HL-60 (cell line): ENCODE data around the gene C7orf57.
"Not testable (repeated sequence)": the region's sequence is repeated elsewhere in the genome, so short reads cannot be mapped to it uniquely, and the experiment has no call there.

Experiments used
- DNase-seq, 2 experiments: peaks; one replicate each; pipeline ENCODE4 v3.0.0-alpha.2; 2010 to 2020; ENCODE audit warnings: low read depth in 1 of 2, low spot score in 1 of 2
- H3K27ac ChIP-seq: fragments of 250-450 bp; sonication (Bioruptor Pico); replicated peaks from 2 replicates; pipeline ENCODE4 v1.5.1; 2020; ENCODE audit warnings: mild to moderate bottlenecking, moderate library complexity
- H3K27me3 ChIP-seq: fragments of 250-450 bp; sonication (Bioruptor Pico); 2 replicates; pipeline ENCODE4 v1.5.1; 2021; ENCODE audit warnings: mild to moderate bottlenecking, moderate library complexity; ENCODE audit not compliant: insufficient read depth, poor library complexity, severe bottlenecking
- H3K4me3 ChIP-seq: replicated peaks from 2 replicates; pipeline ENCODE4 v1.5.1; 2011; ENCODE audit warnings: mild to moderate bottlenecking, control low read depth, low read length; ENCODE audit not compliant: insufficient read depth
- CTCF ChIP-seq: IDR thresholded peaks from one replicate; pipeline ENCODE4 v1.5.1; 2011; ENCODE audit warnings: low read length, control low read depth, inconsistent platforms; ENCODE audit not compliant: insufficient read depth
- GABPA ChIP-seq: IDR thresholded peaks from 2 replicates; pipeline ENCODE4 v1.6.1; 2012; ENCODE audit warnings: low read depth
- POLR2AphosphoS5 ChIP-seq: IDR thresholded peaks from 2 replicates; pipeline ENCODE4 v1.6.1; 2012; ENCODE audit warnings: low read depth
- REST ChIP-seq: IDR thresholded peaks from 2 replicates; pipeline ENCODE4 v1.6.1; 2012; ENCODE audit warnings: low read depth; ENCODE audit not compliant: insufficient replicate concordance
- SPI1 ChIP-seq: IDR thresholded peaks from 2 replicates; pipeline ENCODE4 v1.6.1; 2012; ENCODE audit warnings: low read depth, mild to moderate bottlenecking, borderline replicate concordance

C7orf57 gene

GRCh38 chr7:48077423-48077822, 42.1 kb downstream of the C7orf57 start:
- no peak for DNase-seq
- no peak overlapping the region for H3K27ac ChIP-seq
- TF ChIP-seq SPI1 (no peak), REST (no peak), CTCF (no peak), POLR2AphosphoS5 (no peak), GABPA (no peak)

GRCh38 chr7:48078470-48078869, 43.1 kb downstream of the C7orf57 start:
- TF ChIP-seq CTCF, result no peak
- no peak for TF ChIP-seq GABPA
- TF ChIP-seq POLR2AphosphoS5, result no peak
- no peak for TF ChIP-seq SPI1
- no peak for TF ChIP-seq REST
- Histone ChIP-seq H3K27me3 (peaks cover 2% of the 10 kb centered on the region), H3K4me3 (no peak overlapping the region), H3K27ac (no peak overlapping the region)
- DNase-seq, result no peak

More at GRCh38 chr7:48077423-48077822, 42.1 kb downstream of the C7orf57 start:
- Histone ChIP-seq H3K27me3 (peaks cover 2% of the 10 kb centered on the region), H3K4me3 (no peak overlapping the region)

- not testable (repeated sequence) for H3K4me3 ChIP-seq, H3K27ac ChIP-seq, H3K27me3 ChIP-seq, DNase-seq
Observed at GRCh38 chr7:48082378-48082777, 47.0 kb downstream of the C7orf57 start.

- Histone ChIP-seq H3K27ac (no peak overlapping the region), H3K4me3 (no peak overlapping the region), H3K27me3 (peaks cover 2% of the 10 kb centered on the region)
- no peak for TF ChIP-seq REST
- no peak for TF ChIP-seq GABPA
- TF ChIP-seq SPI1, result no peak
- no peak for TF ChIP-seq CTCF
- TF ChIP-seq POLR2AphosphoS5, result no peak
- no peak for DNase-seq
Observed at GRCh38 chr7:48083114-48083830, 47.9 kb downstream of the C7orf57 start.
